GM23248 (cell line): ENCODE data around the gene MTG2.
"Not testable (repeated sequence)": the region's sequence is repeated elsewhere in the genome, so short reads cannot be mapped to it uniquely, and the experiment has no call there.

ENCODE experiments used
- EZH2 ChIP-seq: fragments of 200-600 bp; sonication (generic); IDR thresholded peaks from 2 replicates; pipeline ENCODE4 v1.6.1; 2018; ENCODE audit warnings: antibody characterized with exemption, mild to moderate bottlenecking; ENCODE audit not compliant: insufficient read depth, poor library complexity, severe bottlenecking
- EZH2phosphoT487 ChIP-seq: fragments of 200-600 bp; sonication (generic); IDR thresholded peaks from 2 replicates; pipeline ENCODE4 v1.6.1; 2018; ENCODE audit warnings: antibody characterized with exemption, moderate library complexity, mild to moderate bottlenecking, low read depth; ENCODE audit not compliant: insufficient read depth

DNA sequence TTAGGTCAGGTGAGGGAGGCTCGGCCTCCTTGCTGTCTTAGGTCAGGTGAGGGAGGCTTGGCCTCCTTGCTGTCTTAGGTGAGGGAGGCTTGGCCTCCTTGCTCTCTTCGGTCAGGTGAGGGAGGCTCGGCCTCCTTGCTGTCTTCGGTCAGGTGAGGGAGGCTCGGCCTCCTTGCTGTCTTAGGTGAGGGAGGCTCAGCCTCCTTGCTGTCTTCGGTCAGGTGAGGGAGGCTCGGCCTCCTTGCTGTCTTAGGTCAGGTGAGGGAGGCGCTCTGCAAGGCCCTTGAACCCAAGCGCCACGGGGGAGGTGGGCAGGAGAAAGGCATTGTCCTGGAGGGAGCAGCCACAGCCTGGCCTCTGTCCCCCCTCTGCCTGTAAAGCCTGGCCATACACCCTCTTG, 34.4 kb upstream of the MTG2 start:
- TF ChIP-seq EZH2, EZH2phosphoT487: not testable (repeated sequence)
